ENCODE results near the gene CRISP1. TPM values are rescaled to one million over a fixed set of nuclear protein-coding genes. Genes with fewer than 3 reads are reported as not detected.
"Not testable (repeated sequence)": the region's sequence is repeated elsewhere in the genome, so short reads cannot be mapped to it uniquely, and the experiment has no call there.

The CRISP1 gene
- total RNA-seq, 4 donors from 2014 or later, result not detected

DNA sequence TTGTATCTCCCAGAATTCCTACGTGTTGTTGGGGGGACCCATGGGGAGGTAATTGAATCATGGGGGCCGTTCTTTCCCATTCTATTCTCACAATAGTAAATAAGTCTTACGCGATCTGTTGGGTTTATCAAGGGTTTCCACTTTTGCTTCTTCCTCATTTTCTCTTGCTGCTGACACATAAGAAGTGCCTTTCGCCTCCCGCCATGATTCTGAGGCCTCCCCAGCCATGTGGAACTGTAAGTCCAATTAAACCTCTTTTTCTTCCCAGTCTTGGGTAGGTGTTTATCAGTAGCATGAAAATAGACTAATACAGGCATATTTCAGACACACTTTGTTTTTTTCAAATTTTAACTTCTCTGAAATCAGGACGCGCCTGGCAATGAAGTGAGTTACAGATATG lies 64.8 kb downstream of the CRISP1 start:
- DNase-seq, result no peak
- no peaks in the 10 kb centered on the region for H3K36me3 ChIP-seq
- WGBS, 2 donors, result 91% methylated on average over 8 of the region's 8 CpGs
- TF ChIP-seq POLR2A (IDR thresholded peaks at IDR 0.05), result no peak
- no peaks in the 10 kb centered on the region for H3K9me3 ChIP-seq
- intact Hi-C loops (cut with DNase I), result no loop called here
- H3K27me3 ChIP-seq, result no peaks in the 10 kb centered on the region
- no peak overlapping the region for H3K4me3 ChIP-seq (replicated peaks in 1 of 3)
- H3K27ac ChIP-seq, result no peak overlapping the region
- H3K4me1 ChIP-seq, result no peaks in the 10 kb centered on the region

DNA sequence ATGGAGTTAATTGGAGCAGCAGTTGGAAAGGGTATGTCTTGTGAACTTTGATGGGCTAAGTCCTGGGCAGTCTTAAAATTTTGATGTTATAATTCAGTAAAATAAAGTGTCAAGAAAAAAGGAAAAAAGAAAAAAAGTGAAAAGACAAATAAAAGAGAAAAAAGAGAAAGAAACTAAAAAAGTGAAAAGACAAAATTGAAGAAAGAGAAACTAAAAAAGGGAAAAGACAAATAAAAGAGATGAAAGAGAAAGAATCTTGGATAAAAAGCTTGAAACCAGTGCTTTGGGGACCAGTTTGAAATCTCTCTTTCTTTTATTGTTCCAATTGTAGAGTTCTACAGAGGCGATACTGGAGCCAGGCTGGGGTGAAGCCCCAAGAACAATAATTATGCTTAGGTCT lies 67.2 kb downstream of the CRISP1 start:
- Histone ChIP-seq H3K4me3 (replicated peaks in 1 of 3) (no peak overlapping the region), H3K27me3 (no peaks in the 10 kb centered on the region), H3K27ac (no peak overlapping the region), H3K4me1 (no peaks in the 10 kb centered on the region), H3K36me3 (no peaks in the 10 kb centered on the region), H3K9me3 (no peaks in the 10 kb centered on the region)
- no peak for DNase-seq
- WGBS, 2 donors, result 83 to 94% methylated on average over 1 of the region's 1 CpG
- TF ChIP-seq, protein P1, sequence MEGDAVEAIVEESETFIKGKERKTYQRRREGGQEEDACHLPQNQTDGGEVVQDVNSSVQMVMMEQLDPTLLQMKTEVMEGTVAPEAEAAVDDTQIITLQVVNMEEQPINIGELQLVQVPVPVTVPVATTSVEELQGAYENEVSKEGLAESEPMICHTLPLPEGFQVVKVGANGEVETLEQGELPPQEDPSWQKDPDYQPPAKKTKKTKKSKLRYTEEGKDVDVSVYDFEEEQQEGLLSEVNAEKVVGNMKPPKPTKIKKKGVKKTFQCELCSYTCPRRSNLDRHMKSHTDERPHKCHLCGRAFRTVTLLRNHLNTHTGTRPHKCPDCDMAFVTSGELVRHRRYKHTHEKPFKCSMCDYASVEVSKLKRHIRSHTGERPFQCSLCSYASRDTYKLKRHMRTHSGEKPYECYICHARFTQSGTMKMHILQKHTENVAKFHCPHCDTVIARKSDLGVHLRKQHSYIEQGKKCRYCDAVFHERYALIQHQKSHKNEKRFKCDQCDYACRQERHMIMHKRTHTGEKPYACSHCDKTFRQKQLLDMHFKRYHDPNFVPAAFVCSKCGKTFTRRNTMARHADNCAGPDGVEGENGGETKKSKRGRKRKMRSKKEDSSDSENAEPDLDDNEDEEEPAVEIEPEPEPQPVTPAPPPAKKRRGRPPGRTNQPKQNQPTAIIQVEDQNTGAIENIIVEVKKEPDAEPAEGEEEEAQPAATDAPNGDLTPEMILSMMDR (IDR thresholded peaks at IDR 0.05), result no peak
- no peak for TF ChIP-seq POLR2A (IDR thresholded peaks at IDR 0.05)
- intact Hi-C loops (cut with DNase I), result no loop called here

DNA sequence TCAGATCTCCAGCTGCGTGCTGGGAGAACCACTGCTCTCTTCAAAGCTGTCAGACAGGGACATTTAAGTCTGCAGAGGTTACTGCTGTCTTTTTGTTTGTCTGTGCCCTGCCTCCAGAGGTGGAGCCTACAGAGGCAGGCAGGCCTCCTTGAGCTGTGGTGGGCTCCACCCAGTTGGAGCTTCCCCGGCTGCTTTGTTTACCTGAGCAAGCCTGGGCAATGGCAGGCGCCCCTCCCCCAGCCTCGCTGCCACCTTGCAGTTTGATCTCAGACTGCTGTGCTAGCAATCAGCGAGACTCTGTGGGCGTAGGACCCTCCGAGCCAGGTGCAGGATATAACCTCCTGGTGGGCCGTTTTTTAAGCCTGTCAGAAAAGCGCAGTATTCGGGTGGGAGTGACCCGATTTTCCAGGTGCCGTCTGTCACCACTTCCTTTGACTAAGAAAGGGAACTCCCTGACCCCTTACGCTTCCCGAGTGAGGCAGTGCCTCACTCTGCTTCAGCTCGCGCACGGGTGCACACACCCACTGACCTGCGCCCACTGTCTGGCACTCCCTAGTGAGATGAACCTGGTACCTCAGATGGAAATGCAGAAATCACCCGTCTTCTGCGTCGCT lies 69.4 kb downstream of the CRISP1 start:
- intact Hi-C loops (cut with DNase I); DNase-seq; H3K4me3 ChIP-seq (replicated peaks in 1 of 3); H3K27ac ChIP-seq; H3K27me3 ChIP-seq; H3K4me1 ChIP-seq; H3K36me3 ChIP-seq; H3K9me3 ChIP-seq: not testable (repeated sequence)
- 86 to 91% methylated on average over 20 of the region's 21 CpGs for WGBS, 2 donors

DNA sequence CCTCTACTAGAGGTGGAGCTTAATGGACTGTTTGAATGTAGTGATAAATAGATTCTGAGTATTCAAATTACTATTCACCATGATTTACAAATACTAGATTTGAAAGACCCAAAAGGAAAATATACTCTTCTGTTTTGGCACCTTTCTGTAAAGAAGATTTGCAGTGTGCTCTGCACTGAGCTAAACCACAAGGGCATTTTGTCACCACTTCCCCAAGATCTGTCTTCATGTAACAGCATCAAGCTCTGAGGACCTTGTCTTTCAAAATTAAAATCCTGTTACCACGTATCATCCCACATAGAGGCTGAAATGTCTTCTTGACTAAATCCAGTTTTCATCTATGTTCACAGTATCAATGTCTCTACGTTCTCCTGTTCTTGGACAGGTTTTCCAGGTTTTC lies 76.0 kb downstream of the CRISP1 start:
- no peak overlapping the region for H3K27ac ChIP-seq
- intact Hi-C loops (cut with DNase I), result no loop called here
- DNase-seq, result no peak
- 76 to 84% methylated on average over 2 of the region's 2 CpGs for WGBS, 2 donors
- no peaks in the 10 kb centered on the region for H3K27me3 ChIP-seq
- H3K9me3 ChIP-seq, result no peaks in the 10 kb centered on the region
- H3K36me3 ChIP-seq, result no peaks in the 10 kb centered on the region
- no peaks in the 10 kb centered on the region for H3K4me1 ChIP-seq
- H3K4me3 ChIP-seq (replicated peaks in 1 of 3), result no peak overlapping the region
- TF ChIP-seq POLR2A (IDR thresholded peaks at IDR 0.05), result no peak
- TF ChIP-seq, protein P1 (IDR thresholded peaks at IDR 0.05), result no peak

DNA sequence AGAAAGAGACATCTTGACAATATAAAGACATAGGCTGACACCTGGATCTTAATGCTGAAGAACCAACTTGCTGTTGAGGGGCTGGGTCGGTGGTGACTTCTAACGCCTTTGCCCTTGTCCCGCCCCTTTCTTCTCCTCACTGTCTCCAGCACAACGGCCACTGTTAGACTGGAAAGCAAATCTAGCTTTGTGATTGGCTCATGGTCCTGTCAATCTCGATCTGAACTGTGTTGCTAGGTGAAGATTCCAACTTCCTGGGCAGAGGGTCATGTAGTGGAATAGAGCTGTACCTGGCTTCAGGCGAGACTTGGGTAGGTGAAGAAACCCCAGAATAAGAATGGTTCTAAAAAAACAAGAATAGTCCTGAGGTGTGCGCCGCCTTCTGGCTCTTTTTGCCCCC lies 79.2 kb downstream of the CRISP1 start, which contains the start of gene PGK2:
TSS of gene PGK2 (minus strand) at position 110 of the 400 bp plus-strand sequence. CDS start at position 12, 98 bp downstream.
- no peak for DNase-seq
- no peaks in the 10 kb centered on the region for H3K9me3 ChIP-seq
- 85 to 87% methylated on average over 8 of the region's 8 CpGs for WGBS, 2 donors
- H3K36me3 ChIP-seq, result no peaks in the 10 kb centered on the region
- H3K27ac ChIP-seq, result no peak within 1 kb of the TSS
- H3K27me3 ChIP-seq, result no peaks in the 10 kb centered on the region
- no peak for TF ChIP-seq POLR2A (IDR thresholded peaks at IDR 0.05)
- TF ChIP-seq, protein P1 (IDR thresholded peaks at IDR 0.05), result no peak
- intact Hi-C loops (cut with DNase I), result no loop called here
- H3K4me3 ChIP-seq (replicated peaks in 1 of 3), result no peak within 1 kb of the TSS
- no peaks in the 10 kb centered on the region for H3K4me1 ChIP-seq

DNA sequence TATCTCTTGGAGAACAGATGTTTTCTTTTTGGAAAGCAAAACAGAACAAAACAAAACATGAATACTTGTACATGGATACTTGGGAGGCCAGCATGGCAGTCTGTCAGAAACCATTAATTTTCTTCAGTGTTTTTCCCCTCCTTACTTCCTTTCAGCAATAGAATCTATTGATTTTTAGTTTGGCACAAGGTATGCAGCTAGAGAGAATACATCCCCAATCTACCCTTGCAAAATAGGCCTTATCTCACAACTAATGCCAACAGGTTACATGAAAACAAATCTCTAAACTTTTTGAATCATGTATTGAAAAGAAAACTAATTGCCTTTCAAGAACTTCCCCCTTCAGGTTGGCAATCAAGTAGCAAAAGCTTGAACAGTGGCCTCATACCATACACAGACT lies 82.1 kb downstream of the CRISP1 start:
- Histone ChIP-seq H3K27ac (no peak overlapping the region), H3K4me3 (replicated peaks in 1 of 3) (no peak overlapping the region), H3K4me1 (no peaks in the 10 kb centered on the region), H3K9me3 (no peaks in the 10 kb centered on the region), H3K27me3 (no peaks in the 10 kb centered on the region), H3K36me3 (no peaks in the 10 kb centered on the region)
- intact Hi-C loops (cut with DNase I), result no loop called here
- DNase-seq, result no peak
- TF ChIP-seq POLR2A (IDR thresholded peaks at IDR 0.05), result no peak
- TF ChIP-seq, protein P1 (IDR thresholded peaks at IDR 0.05), result no peak

Other genes starting within 250 kb of the CRISP1 start
- not detected for gene RHAG, start 229.7 kb downstream of the CRISP1 start, total RNA-seq
- gene CRISP2, start 153.0 kb downstream of the CRISP1 start, total RNA-seq, result 1 to 10 TPM in 1 of 4 donors, under 1 TPM in 2, not detected in 1; 0.33 to 2.7 (median 0.39) TPM
- gene CRISP3, start 122.1 kb downstream of the CRISP1 start, total RNA-seq, result not detected
- gene PGK2, start 79.2 kb downstream of the CRISP1 start, total RNA-seq, result under 1 TPM in 1 of 4 donors, not detected in 3; 0.94 TPM
- not detected for gene DEFB114, start 97.6 kb upstream of the CRISP1 start, total RNA-seq
- not detected for gene DEFB113, start 103.1 kb upstream of the CRISP1 start, total RNA-seq
- not detected for gene DEFB110, start 155.5 kb upstream of the CRISP1 start, total RNA-seq
- not detected for gene DEFB112, start 183.4 kb upstream of the CRISP1 start, total RNA-seq